GM12873 (cell line): ENCODE results near the gene CD48.

ENCODE experiments used
- CTCF ChIP-seq: IDR thresholded peaks from 2 replicates; pipeline ENCODE4 v1.5.1; 2012; ENCODE audit warnings: low read depth, mild to moderate bottlenecking, moderate library complexity, low read length, control low read depth; ENCODE audit not compliant: insufficient read depth; ENCODE audit errors: missing control alignments

CD48 gene

GRCh38 chr1:160631983-160632625 is 79.5 kb downstream of the CD48 start:
- TF ChIP-seq CTCF = no peak

- TF ChIP-seq CTCF = no peak
Measured at GRCh38 chr1:160630523-160631451, 80.8 kb downstream of the CD48 start.

GRCh38 chr1:160629286-160630210 is 82.1 kb downstream of the CD48 start:
- no peak for TF ChIP-seq CTCF

GRCh38 chr1:160628799-160629263 is 82.8 kb downstream of the CD48 start:
- TF ChIP-seq CTCF = no peak
